Kidney (tissue), 14 donors: ENCODE measurements around the gene RAB19. TPM values are rescaled to one million over a fixed set of nuclear protein-coding genes. Genes with fewer than 3 reads are reported as not detected.

ENCODE experiments used
- DNase-seq, 5 donors: peaks; one replicate each; pipeline ENCODE4 v3.0.0-alpha.2; 2013 to 2020
- FAIRE-seq: peaks from 2 replicates; lab custom pipeline; 2012; peaks lifted over from hg19 to GRCh38; lab: Jason Lieb, UNC
- H3K27ac ChIP-seq, 2 donors: one replicate each; pipeline ENCODE4 v1.7.0; 2013; ENCODE audit warnings: low read depth in 2 of 2, low read length in 2 of 2, inconsistent platforms in 1 of 2
- H3K27me3 ChIP-seq: one replicate; pipeline ENCODE4 v1.7.1; 2013; ENCODE audit warnings: low read length, inconsistent platforms; ENCODE audit not compliant: control insufficient read depth, insufficient read depth
- H3K36me3 ChIP-seq, 3 donors: one replicate each; pipeline versions ENCODE4 v1.7.0 to v1.7.1; 2013; ENCODE audit warnings: low read length in 3 of 3, control low read depth in 1 of 3, inconsistent platforms in 1 of 3; ENCODE audit not compliant: insufficient read depth in 3 of 3, control insufficient read depth in 2 of 3
- H3K4me1 ChIP-seq, 3 donors: one replicate each; pipeline versions ENCODE4 v1.7.0 to v1.7.1; 2013; ENCODE audit warnings: low read length in 3 of 3, inconsistent platforms in 1 of 3, low read depth in 1 of 3; ENCODE audit not compliant: control insufficient read depth in 2 of 3, insufficient read depth in 2 of 3
- H3K4me3 ChIP-seq, 3 donors: one replicate each; pipeline versions ENCODE4 v1.7.0 to v1.8.1; 2013; ENCODE audit warnings: low read length in 3 of 3, control low read depth in 1 of 3, inconsistent platforms in 1 of 3
- H3K9ac ChIP-seq, 3 donors: one replicate each; pipeline versions ENCODE4 v1.7.0 to v1.7.1; 2013; ENCODE audit warnings: low read length in 3 of 3, control low read depth in 1 of 3, inconsistent platforms in 1 of 3
- H3K9me3 ChIP-seq, 3 donors: one replicate each; pipeline versions ENCODE4 v1.7.0 to v1.7.1; 2013; ENCODE audit warnings: low read length in 3 of 3, control low read depth in 1 of 3, inconsistent platforms in 1 of 3; ENCODE audit not compliant: control insufficient read depth in 2 of 3, insufficient read depth in 1 of 3
- intact Hi-C: fragments of 100-400 bp; cut with DNase I; formaldehyde crosslinking; loops from one replicate; pipeline ENCODE4 v1.11.1; 2022
- polyA plus RNA-seq: library from polyadenylated mRNA; stranded (reverse); fragments of 350-450 nt; fragmentation: Illumina TruSeq; extraction: RNeasy Lipid Tissue Mini Kit (QIAGEN cat#74804); gene quantifications from one replicate; pipeline ENCODE4 v1.2.3, GENCODE V29; 2014; ENCODE audit warnings: low read depth, low replicate concordance; ENCODE audit not compliant: insufficient read depth
- total RNA-seq: library from RNA; stranded (reverse); fragmentation: NEBNext Ultra II Directional; extraction: Animal tissue kit (Norgen Biotek cat#: 25700); gene quantifications from one replicate; pipeline ENCODE4 v1.2.1, GENCODE V29; 2021
- TF ChIP-seq, protein P1 (sequence below): IDR thresholded peaks from 3 replicates; pipeline ENCODE4 v1.5.1; 2012; ENCODE audit warnings: mild to moderate bottlenecking, moderate library complexity, borderline replicate concordance; ENCODE audit not compliant: insufficient read depth; ENCODE audit errors: extremely low read depth
- donor health status: control.
- donor health status: control.
- donor health status: control.
- donor health status: control.
- donor health status: control.
- donor health status: DM: yes; HTN: yes; CAD: no.
- donor health status: Normal renal cell carcinoma (clear cell type).

RAB19 gene
- total and polyA plus RNA-seq, 2 donors from 2014 or later, result 0.82 to 11.5 TPM

DNA sequence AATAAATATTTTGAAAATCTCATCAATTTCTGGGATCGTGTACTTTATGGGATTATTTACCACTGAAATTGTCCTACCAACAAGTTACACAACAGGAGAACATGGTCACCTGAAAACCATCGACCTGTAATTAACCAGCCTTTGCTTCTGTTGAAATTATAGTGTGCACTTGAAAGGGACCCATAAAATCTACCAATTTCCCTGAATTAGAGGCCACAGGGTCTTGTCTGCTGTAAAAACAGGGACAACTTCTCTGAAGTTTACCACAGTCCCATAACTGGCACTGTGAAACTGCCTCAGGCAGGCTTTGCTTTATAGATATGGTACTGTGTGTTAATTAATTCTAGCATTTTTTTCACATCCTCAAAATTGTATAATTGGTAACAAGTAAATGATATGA lies 37.7 kb downstream of the RAB19 start:
- intact Hi-C loops, result no loop called here
- FAIRE-seq (no peak), DNase-seq (no peak)
- no peak overlapping the region for H3K27ac ChIP-seq
- H3K9ac ChIP-seq, result no peak overlapping the region
- H3K4me1 ChIP-seq, result no peaks in the 10 kb centered on the region
- H3K4me3 ChIP-seq, result no peak overlapping the region
- H3K36me3 ChIP-seq, result no peaks in the 10 kb centered on the region
- no peaks in the 10 kb centered on the region for H3K27me3 ChIP-seq
- TF ChIP-seq, protein P1, sequence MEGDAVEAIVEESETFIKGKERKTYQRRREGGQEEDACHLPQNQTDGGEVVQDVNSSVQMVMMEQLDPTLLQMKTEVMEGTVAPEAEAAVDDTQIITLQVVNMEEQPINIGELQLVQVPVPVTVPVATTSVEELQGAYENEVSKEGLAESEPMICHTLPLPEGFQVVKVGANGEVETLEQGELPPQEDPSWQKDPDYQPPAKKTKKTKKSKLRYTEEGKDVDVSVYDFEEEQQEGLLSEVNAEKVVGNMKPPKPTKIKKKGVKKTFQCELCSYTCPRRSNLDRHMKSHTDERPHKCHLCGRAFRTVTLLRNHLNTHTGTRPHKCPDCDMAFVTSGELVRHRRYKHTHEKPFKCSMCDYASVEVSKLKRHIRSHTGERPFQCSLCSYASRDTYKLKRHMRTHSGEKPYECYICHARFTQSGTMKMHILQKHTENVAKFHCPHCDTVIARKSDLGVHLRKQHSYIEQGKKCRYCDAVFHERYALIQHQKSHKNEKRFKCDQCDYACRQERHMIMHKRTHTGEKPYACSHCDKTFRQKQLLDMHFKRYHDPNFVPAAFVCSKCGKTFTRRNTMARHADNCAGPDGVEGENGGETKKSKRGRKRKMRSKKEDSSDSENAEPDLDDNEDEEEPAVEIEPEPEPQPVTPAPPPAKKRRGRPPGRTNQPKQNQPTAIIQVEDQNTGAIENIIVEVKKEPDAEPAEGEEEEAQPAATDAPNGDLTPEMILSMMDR, result no peak
- H3K9me3 ChIP-seq, result no peaks in the 10 kb centered on the region

DNA sequence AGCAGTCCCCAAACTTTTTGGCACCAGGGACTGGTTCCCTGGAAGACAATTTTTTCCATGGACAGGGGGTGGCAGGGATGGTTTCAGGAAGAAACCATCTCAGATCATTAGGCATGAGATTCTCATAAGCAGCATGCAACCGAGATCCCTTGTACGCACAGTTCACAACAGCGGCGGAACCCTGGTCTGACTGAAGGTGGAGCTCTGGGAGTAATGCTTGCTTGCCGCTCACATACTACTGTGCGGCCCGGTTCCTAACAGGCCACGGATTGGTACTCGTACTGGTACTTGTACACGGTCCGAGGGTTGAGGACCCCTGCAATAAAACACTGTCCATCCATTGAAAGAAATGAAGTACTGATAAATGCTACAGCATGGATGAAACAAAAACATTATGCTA lies 42.6 kb downstream of the RAB19 start:
- TF ChIP-seq, protein P1, result no peak
- H3K27me3 ChIP-seq, result no peaks in the 10 kb centered on the region
- DNase-seq (no peak), FAIRE-seq (no peak)
- no peaks in the 10 kb centered on the region for H3K9me3 ChIP-seq
- intact Hi-C loops, result no loop called here
- H3K9ac ChIP-seq, result no peak overlapping the region
- H3K4me3 ChIP-seq, result no peak overlapping the region
- H3K27ac ChIP-seq, result no peak overlapping the region
- H3K36me3 ChIP-seq, result peaks cover 0 to 2% (median 0%) of the 10 kb centered on the region in 3 donors
- H3K4me1 ChIP-seq, result no peaks in the 10 kb centered on the region

GRCh38 chr7:140447841-140448240 lies 44.0 kb downstream of the RAB19 start:
- TF ChIP-seq, protein P1, result no peak
- intact Hi-C loops, result no loop called here
- H3K36me3 ChIP-seq, result peaks cover 0 to 2% (median 0%) of the 10 kb centered on the region in 3 donors
- H3K4me3 ChIP-seq, result no peak overlapping the region
- H3K9me3 ChIP-seq, result no peaks in the 10 kb centered on the region
- FAIRE-seq (no peak), DNase-seq (no peak)
- no peak overlapping the region for H3K9ac ChIP-seq
- H3K27ac ChIP-seq, result no peak overlapping the region
- no peaks in the 10 kb centered on the region for H3K27me3 ChIP-seq
- H3K4me1 ChIP-seq, result no peaks in the 10 kb centered on the region
